H1 (cell line): Measurements from ENCODE around the gene DYNC1H1. TPM values are rescaled to one million over a fixed set of nuclear protein-coding genes. Genes with fewer than 3 reads are reported as not detected.

Experiments used
- ATF3 ChIP-seq: IDR thresholded peaks from 2 replicates; pipeline ENCODE4 v1.6.1; 2011; ENCODE audit warnings: low read depth, mild to moderate bottlenecking, low read length; ENCODE audit not compliant: insufficient read depth
- CBX5 ChIP-seq: fragments of 300-800, 300-1000 bp; sonication (generic); IDR thresholded peaks from 2 replicates; pipeline ENCODE4 v1.7.1; 2016; ENCODE audit warnings: antibody characterized with exemption, low read length, low read depth
- FOSL1 ChIP-seq: IDR thresholded peaks from 2 replicates; pipeline ENCODE4 v1.6.1; 2011; ENCODE audit warnings: mild to moderate bottlenecking, low read depth, low read length, moderate library complexity; ENCODE audit not compliant: insufficient read depth
- RXRA ChIP-seq: IDR thresholded peaks from 2 replicates; pipeline ENCODE4 v1.6.1; 2011; ENCODE audit warnings: low read depth, mild to moderate bottlenecking, low read length, moderate library complexity; ENCODE audit not compliant: insufficient read depth
- polyA plus RNA-seq, 7 experiments: library from polyadenylated mRNA; depleted of rRNA in 3 of 7; stranded (reverse) in 5 of 7; unstranded in 2 of 7; fragments of >200 nt in 5 of 7; fragments of 200-250 nt in 2 of 7; gene quantifications; 1 replicate in 5 of 7; 2 replicates in 1 of 7; 4 replicates in 1 of 7; pipeline versions ENCODE4 v1.2.1 to v1.2.3, GENCODE V29; 2011 to 2013; ENCODE audit warnings: missing spikeins in 2 of 7, mixed read lengths in 2 of 7
- total RNA-seq: library from RNA; stranded (reverse); fragmentation: NEBNext Ultra II Directional; extraction: Animal tissue kit (Norgen Biotek cat#: 25700); gene quantifications from 2 replicates; pipeline ENCODE4 v1.2.1, GENCODE V29; 2021
- TF ChIP-seq, protein P1 (sequence below): fragments of 300-600 bp; sonication (generic); IDR thresholded peaks from 2 replicates; pipeline ENCODE4 v1.7.1; 2012; ENCODE audit warnings: low read length, moderate library complexity, mild to moderate bottlenecking, inconsistent platforms; ENCODE audit not compliant: insufficient replicate concordance

Gene DYNC1H1
- total and polyA plus RNA-seq, 2 of the 8 experiments (the other 6 are each of a cell fraction or from before 2014, with no cell fraction given): 238 to 387 TPM

DNA sequence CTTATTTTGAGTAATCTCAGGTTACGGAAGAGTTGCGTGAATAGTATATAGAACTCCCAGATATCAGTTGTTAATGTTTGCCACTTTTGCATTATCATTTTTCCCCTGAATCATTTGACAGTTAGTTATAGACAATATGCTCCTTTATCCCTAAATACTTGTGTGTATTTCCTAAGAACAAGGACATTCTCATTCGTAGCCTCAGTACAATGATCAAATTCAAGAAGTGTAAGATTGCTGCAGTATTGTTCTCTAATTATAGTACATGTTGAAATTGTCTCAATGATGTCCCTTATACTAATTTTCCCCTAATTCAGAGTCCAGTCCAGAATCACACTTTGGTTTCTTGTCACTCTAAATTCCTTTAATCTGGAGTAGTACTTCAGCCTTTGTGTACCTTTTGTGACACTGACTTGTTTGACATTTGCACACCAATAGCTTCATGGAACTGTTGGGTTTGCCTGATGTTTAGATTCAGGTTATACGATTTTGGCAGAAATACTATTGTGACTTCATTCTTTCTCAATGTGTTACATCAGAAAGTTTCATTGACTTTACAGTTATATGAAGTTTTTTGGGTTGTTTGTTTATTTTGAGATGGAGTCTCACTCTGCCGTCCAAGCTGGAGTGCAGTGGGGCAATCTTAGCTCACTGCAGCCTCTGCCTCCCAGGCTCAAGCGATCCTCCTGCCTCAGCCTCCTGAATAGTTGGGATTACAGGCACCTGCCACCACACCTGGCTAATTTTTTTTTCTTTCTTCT is 13.1 kb downstream of the DYNC1H1 start (continued):
- TF ChIP-seq FOSL1 (no peak), CBX5 (no peak), ATF3 (no peak), RXRA (no peak)
- TF ChIP-seq, protein P1, sequence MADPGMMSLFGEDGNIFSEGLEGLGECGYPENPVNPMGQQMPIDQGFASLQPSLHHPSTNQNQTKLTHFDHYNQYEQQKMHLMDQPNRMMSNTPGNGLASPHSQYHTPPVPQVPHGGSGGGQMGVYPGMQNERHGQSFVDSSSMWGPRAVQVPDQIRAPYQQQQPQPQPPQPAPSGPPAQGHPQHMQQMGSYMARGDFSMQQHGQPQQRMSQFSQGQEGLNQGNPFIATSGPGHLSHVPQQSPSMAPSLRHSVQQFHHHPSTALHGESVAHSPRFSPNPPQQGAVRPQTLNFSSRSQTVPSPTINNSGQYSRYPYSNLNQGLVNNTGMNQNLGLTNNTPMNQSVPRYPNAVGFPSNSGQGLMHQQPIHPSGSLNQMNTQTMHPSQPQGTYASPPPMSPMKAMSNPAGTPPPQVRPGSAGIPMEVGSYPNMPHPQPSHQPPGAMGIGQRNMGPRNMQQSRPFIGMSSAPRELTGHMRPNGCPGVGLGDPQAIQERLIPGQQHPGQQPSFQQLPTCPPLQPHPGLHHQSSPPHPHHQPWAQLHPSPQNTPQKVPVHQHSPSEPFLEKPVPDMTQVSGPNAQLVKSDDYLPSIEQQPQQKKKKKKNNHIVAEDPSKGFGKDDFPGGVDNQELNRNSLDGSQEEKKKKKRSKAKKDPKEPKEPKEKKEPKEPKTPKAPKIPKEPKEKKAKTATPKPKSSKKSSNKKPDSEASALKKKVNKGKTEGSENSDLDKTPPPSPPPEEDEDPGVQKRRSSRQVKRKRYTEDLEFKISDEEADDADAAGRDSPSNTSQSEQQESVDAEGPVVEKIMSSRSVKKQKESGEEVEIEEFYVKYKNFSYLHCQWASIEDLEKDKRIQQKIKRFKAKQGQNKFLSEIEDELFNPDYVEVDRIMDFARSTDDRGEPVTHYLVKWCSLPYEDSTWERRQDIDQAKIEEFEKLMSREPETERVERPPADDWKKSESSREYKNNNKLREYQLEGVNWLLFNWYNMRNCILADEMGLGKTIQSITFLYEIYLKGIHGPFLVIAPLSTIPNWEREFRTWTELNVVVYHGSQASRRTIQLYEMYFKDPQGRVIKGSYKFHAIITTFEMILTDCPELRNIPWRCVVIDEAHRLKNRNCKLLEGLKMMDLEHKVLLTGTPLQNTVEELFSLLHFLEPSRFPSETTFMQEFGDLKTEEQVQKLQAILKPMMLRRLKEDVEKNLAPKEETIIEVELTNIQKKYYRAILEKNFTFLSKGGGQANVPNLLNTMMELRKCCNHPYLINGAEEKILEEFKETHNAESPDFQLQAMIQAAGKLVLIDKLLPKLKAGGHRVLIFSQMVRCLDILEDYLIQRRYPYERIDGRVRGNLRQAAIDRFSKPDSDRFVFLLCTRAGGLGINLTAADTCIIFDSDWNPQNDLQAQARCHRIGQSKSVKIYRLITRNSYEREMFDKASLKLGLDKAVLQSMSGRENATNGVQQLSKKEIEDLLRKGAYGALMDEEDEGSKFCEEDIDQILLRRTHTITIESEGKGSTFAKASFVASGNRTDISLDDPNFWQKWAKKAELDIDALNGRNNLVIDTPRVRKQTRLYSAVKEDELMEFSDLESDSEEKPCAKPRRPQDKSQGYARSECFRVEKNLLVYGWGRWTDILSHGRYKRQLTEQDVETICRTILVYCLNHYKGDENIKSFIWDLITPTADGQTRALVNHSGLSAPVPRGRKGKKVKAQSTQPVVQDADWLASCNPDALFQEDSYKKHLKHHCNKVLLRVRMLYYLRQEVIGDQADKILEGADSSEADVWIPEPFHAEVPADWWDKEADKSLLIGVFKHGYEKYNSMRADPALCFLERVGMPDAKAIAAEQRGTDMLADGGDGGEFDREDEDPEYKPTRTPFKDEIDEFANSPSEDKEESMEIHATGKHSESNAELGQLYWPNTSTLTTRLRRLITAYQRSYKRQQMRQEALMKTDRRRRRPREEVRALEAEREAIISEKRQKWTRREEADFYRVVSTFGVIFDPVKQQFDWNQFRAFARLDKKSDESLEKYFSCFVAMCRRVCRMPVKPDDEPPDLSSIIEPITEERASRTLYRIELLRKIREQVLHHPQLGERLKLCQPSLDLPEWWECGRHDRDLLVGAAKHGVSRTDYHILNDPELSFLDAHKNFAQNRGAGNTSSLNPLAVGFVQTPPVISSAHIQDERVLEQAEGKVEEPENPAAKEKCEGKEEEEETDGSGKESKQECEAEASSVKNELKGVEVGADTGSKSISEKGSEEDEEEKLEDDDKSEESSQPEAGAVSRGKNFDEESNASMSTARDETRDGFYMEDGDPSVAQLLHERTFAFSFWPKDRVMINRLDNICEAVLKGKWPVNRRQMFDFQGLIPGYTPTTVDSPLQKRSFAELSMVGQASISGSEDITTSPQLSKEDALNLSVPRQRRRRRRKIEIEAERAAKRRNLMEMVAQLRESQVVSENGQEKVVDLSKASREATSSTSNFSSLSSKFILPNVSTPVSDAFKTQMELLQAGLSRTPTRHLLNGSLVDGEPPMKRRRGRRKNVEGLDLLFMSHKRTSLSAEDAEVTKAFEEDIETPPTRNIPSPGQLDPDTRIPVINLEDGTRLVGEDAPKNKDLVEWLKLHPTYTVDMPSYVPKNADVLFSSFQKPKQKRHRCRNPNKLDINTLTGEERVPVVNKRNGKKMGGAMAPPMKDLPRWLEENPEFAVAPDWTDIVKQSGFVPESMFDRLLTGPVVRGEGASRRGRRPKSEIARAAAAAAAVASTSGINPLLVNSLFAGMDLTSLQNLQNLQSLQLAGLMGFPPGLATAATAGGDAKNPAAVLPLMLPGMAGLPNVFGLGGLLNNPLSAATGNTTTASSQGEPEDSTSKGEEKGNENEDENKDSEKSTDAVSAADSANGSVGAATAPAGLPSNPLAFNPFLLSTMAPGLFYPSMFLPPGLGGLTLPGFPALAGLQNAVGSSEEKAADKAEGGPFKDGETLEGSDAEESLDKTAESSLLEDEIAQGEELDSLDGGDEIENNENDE: no peak
